Mesodermal cell (in vitro differentiated cells): Measurements from ENCODE around the gene DZANK1.

Source experiments
- H3K27ac ChIP-seq: 2 replicates; pipeline ENCODE4 v1.7.0; 2013; ENCODE audit warnings: mild to moderate bottlenecking, low read depth, low read length, moderate library complexity; ENCODE audit not compliant: severe bottlenecking
- H3K36me3 ChIP-seq: 2 replicates; pipeline ENCODE4 v1.7.1; 2013; ENCODE audit warnings: mild to moderate bottlenecking, low read length, moderate library complexity; ENCODE audit not compliant: control insufficient read depth, insufficient read depth
- H3K4me1 ChIP-seq: one replicate; pipeline ENCODE4 v1.7.1; 2013; ENCODE audit warnings: mild to moderate bottlenecking, low read length; ENCODE audit not compliant: insufficient read depth, control insufficient read depth, poor library complexity, severe bottlenecking
- H3K4me3 ChIP-seq: 2 replicates; pipeline ENCODE4 v1.7.0; 2013; ENCODE audit warnings: low read length, control low read depth, mild to moderate bottlenecking; ENCODE audit not compliant: insufficient read depth, poor library complexity, severe bottlenecking; ENCODE audit errors: extremely low read depth
- H3K9me3 ChIP-seq: 2 replicates; pipeline ENCODE4 v1.7.1; 2013; ENCODE audit warnings: mild to moderate bottlenecking, low read length, moderate library complexity; ENCODE audit not compliant: control insufficient read depth
- WGBS, 2 experiments: methylation state at CpG; one replicate each; pipeline ENCODE4 v1.1.5; 2013; ENCODE audit warnings: missing lambda C conversion rate in 2 of 2; ENCODE audit not compliant: insufficient coverage in 2 of 2; 5-methylcytosine and 5-hydroxymethylcytosine counted together

The DZANK1 gene

GRCh38 chr20:18496740-18497592 is 30.1 kb upstream of the DZANK1 start, which contains the start of gene RBBP9:
Gene RBBP9, minus strand, starts transcription at chr20:18497225. Its CDS starts 58 bp downstream, at chr20:18497167.
- peak within 1 kb of the TSS; percentile 94 for H3K4me3 ChIP-seq
- H3K27ac ChIP-seq: peak within 1 kb of the TSS; percentile 37
- peaks cover 15% of the 10 kb centered on the region for H3K36me3 ChIP-seq
- no peaks in the 10 kb centered on the region for H3K9me3 ChIP-seq
- WGBS, 2 experiments: 1 to 5% methylated on average over 19 to 27 of the region's 31 CpGs
- peaks cover 7% of the 10 kb centered on the region for H3K4me1 ChIP-seq

- 58 to 69% methylated on average over 4 to 5 of the region's 7 CpGs for WGBS, 2 experiments
- peak overlapping the region; percentile 94 for H3K4me3 ChIP-seq
- no peak overlapping the region for H3K27ac ChIP-seq
- H3K9me3 ChIP-seq: no peaks in the 10 kb centered on the region
- H3K36me3 ChIP-seq: peaks cover 15% of the 10 kb centered on the region
- H3K4me1 ChIP-seq: peaks cover 7% of the 10 kb centered on the region
These were observed 29.2 kb upstream of the DZANK1 start for GRCh38 chr20:18496042-18496441.

- Histone ChIP-seq H3K9me3 (no peaks in the 10 kb centered on the region), H3K4me3 (no peak overlapping the region), H3K4me1 (no peaks in the 10 kb centered on the region), H3K27ac (no peak overlapping the region), H3K36me3 (peaks cover 62% of the 10 kb centered on the region)
- WGBS, 2 experiments: 93 to 100% methylated on average over 3 of the region's 3 CpGs
These were observed 21.5 kb upstream of the DZANK1 start for GRCh38 chr20:18488301-18488700.

GRCh38 chr20:18481596-18481995 is 14.8 kb upstream of the DZANK1 start:
- H3K4me1 ChIP-seq: no peaks in the 10 kb centered on the region
- H3K27ac ChIP-seq: no peak overlapping the region
- H3K9me3 ChIP-seq: no peaks in the 10 kb centered on the region
- H3K36me3 ChIP-seq: peaks cover 79% of the 10 kb centered on the region
- no peak overlapping the region for H3K4me3 ChIP-seq
- WGBS, 2 experiments: 86 to 100% methylated on average over 1 to 4 of the region's 4 CpGs

- no peak overlapping the region for H3K27ac ChIP-seq
- no peak overlapping the region for H3K4me3 ChIP-seq
- H3K4me1 ChIP-seq: no peaks in the 10 kb centered on the region
- WGBS, 2 experiments: 83% methylated on average over 1 of the region's 1 CpG; no CpG with 5 or more reads in 1 of the 2 experiments
- peaks cover 85% of the 10 kb centered on the region for H3K36me3 ChIP-seq
- H3K9me3 ChIP-seq: no peaks in the 10 kb centered on the region
These were observed 11.0 kb upstream of the DZANK1 start for GRCh38 chr20:18477821-18478220.

- H3K4me1 ChIP-seq: no peaks in the 10 kb centered on the region
- peaks cover 80% of the 10 kb centered on the region for H3K36me3 ChIP-seq
- H3K4me3 ChIP-seq: no peak overlapping the region
- WGBS, 2 experiments: no CpG with 5 or more reads among the region's 1 CpG
- H3K9me3 ChIP-seq: no peaks in the 10 kb centered on the region
- no peak overlapping the region for H3K27ac ChIP-seq
These were observed 10.4 kb upstream of the DZANK1 start for GRCh38 chr20:18477218-18477617.

- Histone ChIP-seq H3K27ac (no peak overlapping the region), H3K4me3 (peak overlapping the region; percentile 98), H3K9me3 (no peaks in the 10 kb centered on the region), H3K4me1 (peaks cover 2% of the 10 kb centered on the region), H3K36me3 (peaks cover 21% of the 10 kb centered on the region)
- WGBS, 2 experiments: 0 to 1% methylated on average over 13 to 15 of the region's 15 CpGs
These were observed 296 bp downstream of the DZANK1 start for GRCh38 chr20:18466574-18466893.

GRCh38 chr20:18465536-18466200 is 1.2 kb downstream of the DZANK1 start:
- WGBS, 2 experiments: 89 to 96% methylated on average over 3 to 4 of the region's 6 CpGs
- Histone ChIP-seq H3K4me3 (peak overlapping the region; percentile 98), H3K36me3 (peaks cover 13% of the 10 kb centered on the region)

GRCh38 chr20:18456600-18456999 is 10.2 kb downstream of the DZANK1 start:
- 80% methylated on average over 1 of the region's 3 CpGs; no CpG with 5 or more reads in 1 of the 2 experiments for WGBS, 2 experiments
- no peaks in the 10 kb centered on the region for H3K4me1 ChIP-seq
- no peak overlapping the region for H3K27ac ChIP-seq
- no peak overlapping the region for H3K4me3 ChIP-seq
- no peaks in the 10 kb centered on the region for H3K36me3 ChIP-seq
- H3K9me3 ChIP-seq: no peaks in the 10 kb centered on the region

More at GRCh38 chr20:18465536-18466200, 1.2 kb downstream of the DZANK1 start:
- Histone ChIP-seq H3K9me3 (no peaks in the 10 kb centered on the region), H3K27ac (no peak overlapping the region), H3K4me1 (peaks cover 2% of the 10 kb centered on the region)

GRCh38 chr20:18443886-18444285 is 22.9 kb downstream of the DZANK1 start:
- Histone ChIP-seq H3K4me1 (no peaks in the 10 kb centered on the region), H3K36me3 (no peaks in the 10 kb centered on the region), H3K27ac (no peak overlapping the region), H3K4me3 (no peak overlapping the region), H3K9me3 (no peaks in the 10 kb centered on the region)
- WGBS, 2 experiments: 89 to 93% methylated on average over 4 of the region's 4 CpGs

- WGBS, 2 experiments: 0% methylated on average over 1 of the region's 1 CpG
- no peak overlapping the region for H3K27ac ChIP-seq
- no peaks in the 10 kb centered on the region for H3K9me3 ChIP-seq
- no peaks in the 10 kb centered on the region for H3K4me1 ChIP-seq
- H3K4me3 ChIP-seq: no peak overlapping the region
- H3K36me3 ChIP-seq: no peaks in the 10 kb centered on the region
These were observed 26.4 kb downstream of the DZANK1 start for GRCh38 chr20:18440403-18440802.
